Uterus (tissue), 4 donors: ENCODE results near the gene SRPRB. TPM values are rescaled to one million over a fixed set of nuclear protein-coding genes. Genes with fewer than 3 reads are reported as not detected.

Experiments
- DNase-seq, 2 donors: peaks; one replicate each; pipeline ENCODE4 v3.0.0-alpha.2; 2019 to 2020
- H3K27ac ChIP-seq, 2 donors: fragments of 200-600 bp; sonication (generic); 1 replicate in 1 of 2; 2 replicates in 1 of 2; pipeline ENCODE4 v1.5.1; 2016 to 2018
- H3K27me3 ChIP-seq, 2 donors: fragments of 200-600 bp; sonication (generic); one replicate each; pipeline ENCODE4 v1.5.1; 2018 to 2019; ENCODE audit warnings: control low read depth in 1 of 2
- H3K36me3 ChIP-seq, 2 donors: fragments of 200-600 bp; sonication (generic); one replicate each; pipeline ENCODE4 v1.5.1; 2019; ENCODE audit warnings: control low read depth in 1 of 2
- H3K4me1 ChIP-seq, 2 donors: fragments of 200-600 bp; sonication (generic); one replicate each; pipeline ENCODE4 v1.5.1; 2018 to 2019; ENCODE audit warnings: control low read depth in 1 of 2
- H3K4me3 ChIP-seq, 2 donors: fragments of 200-600 bp; sonication (generic); 1 replicate in 1 of 2; 2 replicates in 1 of 2; pipeline ENCODE4 v1.5.1; 2018 to 2019; ENCODE audit warnings: mild to moderate bottlenecking in 1 of 2
- H3K9me3 ChIP-seq, 2 donors: fragments of 200-600 bp; sonication (generic); one replicate each; pipeline ENCODE4 v1.5.1; 2019; ENCODE audit warnings: control low read depth in 1 of 2
- POLR2A ChIP-seq, 2 donors: fragments of 450-650 bp; IDR thresholded peaks; one replicate each; pipeline ENCODE4 v1.6.1; 2016; ENCODE audit warnings: antibody characterized with exemption in 2 of 2, mild to moderate bottlenecking in 1 of 2, moderate library complexity in 1 of 2
- intact Hi-C: fragments of 100-400 bp; cut with DNase I; formaldehyde crosslinking; loops from one replicate; pipeline ENCODE4 v1.15.1; 2023; ENCODE audit warnings: low total_unique reads
- total RNA-seq, 4 donors: library from RNA; depleted of rRNA in 3 of 4; stranded (reverse); fragments of >200 nt in 3 of 4; gene quantifications; one replicate each; pipeline versions ENCODE4 v1.1.0 to v1.2.4, GENCODE V29; 2014 to 2023
- TF ChIP-seq, protein P1 (sequence below), 4 experiments: fragments of 200-600 bp in 2 of 4; fragments of 450-650 bp in 2 of 4; sonication (generic) in 2 of 4; IDR thresholded peaks; one replicate each; pipeline ENCODE4 v1.5.1; 2016 to 2019; ENCODE audit warnings: antibody characterized with exemption in 4 of 4, mild to moderate bottlenecking in 2 of 4, moderate library complexity in 1 of 4
- donor health status: DM: yes; HTN: yes; CAD: no.

SRPRB gene
- total RNA-seq, 4 donors from 2014 or later, result 12.0 to 66.2 (median 28.9) TPM

DNA sequence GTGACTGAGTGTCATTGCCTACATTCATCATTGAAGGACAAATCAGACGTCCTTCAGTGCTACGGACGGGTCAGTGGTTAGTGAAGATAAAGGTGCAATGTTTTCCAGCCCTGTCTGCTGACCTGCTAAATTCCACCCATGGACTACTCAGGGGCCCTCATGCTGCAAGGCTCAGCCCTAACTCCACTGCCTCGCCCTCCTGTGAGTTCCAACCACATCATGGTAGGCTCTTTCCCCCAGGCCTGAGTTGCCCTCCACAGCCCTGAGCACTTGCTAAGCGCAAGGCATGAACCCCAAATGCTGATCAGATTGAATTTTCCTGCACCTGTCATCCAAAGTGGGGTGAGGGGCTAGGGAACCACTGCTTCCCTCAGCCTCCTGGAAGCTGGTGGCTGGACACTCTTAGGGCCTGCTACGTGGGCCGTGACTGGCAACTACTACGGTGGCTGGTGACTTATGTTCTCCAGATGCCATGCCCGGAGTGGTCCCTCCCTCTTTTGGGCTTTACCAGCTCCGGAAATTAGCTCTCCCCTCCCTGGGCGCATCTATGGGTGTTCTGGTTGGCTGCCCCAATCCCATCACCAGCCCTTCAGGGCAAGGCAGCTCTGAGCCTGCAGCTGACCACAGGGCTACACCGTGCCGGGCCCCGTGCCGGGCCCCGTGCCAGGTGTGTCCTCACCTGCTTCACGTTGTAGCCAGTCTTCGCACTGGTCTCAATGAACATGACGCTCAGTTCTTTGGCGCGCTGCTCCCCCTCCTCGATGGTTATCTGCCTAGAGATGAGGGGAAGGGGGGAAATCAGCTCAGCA lies 32.1 kb downstream of the SRPRB start:
- Histone ChIP-seq H3K27ac (no peak overlapping the region), H3K27me3 (no peaks in the 10 kb centered on the region), H3K36me3 (no peaks in the 10 kb centered on the region), H3K9me3 (no peaks in the 10 kb centered on the region), H3K4me3 (no peak overlapping the region), H3K4me1 (no peaks in the 10 kb centered on the region)
- intact Hi-C loops, result no loop called here
- no peak for DNase-seq
- TF ChIP-seq, protein P1, sequence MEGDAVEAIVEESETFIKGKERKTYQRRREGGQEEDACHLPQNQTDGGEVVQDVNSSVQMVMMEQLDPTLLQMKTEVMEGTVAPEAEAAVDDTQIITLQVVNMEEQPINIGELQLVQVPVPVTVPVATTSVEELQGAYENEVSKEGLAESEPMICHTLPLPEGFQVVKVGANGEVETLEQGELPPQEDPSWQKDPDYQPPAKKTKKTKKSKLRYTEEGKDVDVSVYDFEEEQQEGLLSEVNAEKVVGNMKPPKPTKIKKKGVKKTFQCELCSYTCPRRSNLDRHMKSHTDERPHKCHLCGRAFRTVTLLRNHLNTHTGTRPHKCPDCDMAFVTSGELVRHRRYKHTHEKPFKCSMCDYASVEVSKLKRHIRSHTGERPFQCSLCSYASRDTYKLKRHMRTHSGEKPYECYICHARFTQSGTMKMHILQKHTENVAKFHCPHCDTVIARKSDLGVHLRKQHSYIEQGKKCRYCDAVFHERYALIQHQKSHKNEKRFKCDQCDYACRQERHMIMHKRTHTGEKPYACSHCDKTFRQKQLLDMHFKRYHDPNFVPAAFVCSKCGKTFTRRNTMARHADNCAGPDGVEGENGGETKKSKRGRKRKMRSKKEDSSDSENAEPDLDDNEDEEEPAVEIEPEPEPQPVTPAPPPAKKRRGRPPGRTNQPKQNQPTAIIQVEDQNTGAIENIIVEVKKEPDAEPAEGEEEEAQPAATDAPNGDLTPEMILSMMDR (IDR thresholded peaks at IDR 0.05), result no peak
- TF ChIP-seq POLR2A (IDR thresholded peaks at IDR 0.05), result no peak

GRCh38 chr3:133838296-133838789 lies 32.7 kb downstream of the SRPRB start:
- Histone ChIP-seq H3K4me1 (no peaks in the 10 kb centered on the region), H3K4me3 (no peak overlapping the region), H3K27me3 (no peaks in the 10 kb centered on the region), H3K9me3 (no peaks in the 10 kb centered on the region), H3K27ac (no peak overlapping the region), H3K36me3 (no peaks in the 10 kb centered on the region)
- no peak for TF ChIP-seq POLR2A (IDR thresholded peaks at IDR 0.05)
- TF ChIP-seq, protein P1 (IDR thresholded peaks at IDR 0.05), result no peak
- DNase-seq, result no peak
- intact Hi-C loops, result no loop called here

- Histone ChIP-seq H3K27me3 (no peaks in the 10 kb centered on the region), H3K9me3 (no peaks in the 10 kb centered on the region), H3K27ac (no peak overlapping the region), H3K36me3 (no peaks in the 10 kb centered on the region), H3K4me3 (no peak overlapping the region), H3K4me1 (no peaks in the 10 kb centered on the region)
- DNase-seq, result no peak
- intact Hi-C loops, result no loop called here
- no peak for TF ChIP-seq POLR2A (IDR thresholded peaks at IDR 0.05)
- TF ChIP-seq, protein P1 (IDR thresholded peaks at IDR 0.05), result no peak
Observed at GRCh38 chr3:133838916-133839800, 33.5 kb downstream of the SRPRB start.

DNA sequence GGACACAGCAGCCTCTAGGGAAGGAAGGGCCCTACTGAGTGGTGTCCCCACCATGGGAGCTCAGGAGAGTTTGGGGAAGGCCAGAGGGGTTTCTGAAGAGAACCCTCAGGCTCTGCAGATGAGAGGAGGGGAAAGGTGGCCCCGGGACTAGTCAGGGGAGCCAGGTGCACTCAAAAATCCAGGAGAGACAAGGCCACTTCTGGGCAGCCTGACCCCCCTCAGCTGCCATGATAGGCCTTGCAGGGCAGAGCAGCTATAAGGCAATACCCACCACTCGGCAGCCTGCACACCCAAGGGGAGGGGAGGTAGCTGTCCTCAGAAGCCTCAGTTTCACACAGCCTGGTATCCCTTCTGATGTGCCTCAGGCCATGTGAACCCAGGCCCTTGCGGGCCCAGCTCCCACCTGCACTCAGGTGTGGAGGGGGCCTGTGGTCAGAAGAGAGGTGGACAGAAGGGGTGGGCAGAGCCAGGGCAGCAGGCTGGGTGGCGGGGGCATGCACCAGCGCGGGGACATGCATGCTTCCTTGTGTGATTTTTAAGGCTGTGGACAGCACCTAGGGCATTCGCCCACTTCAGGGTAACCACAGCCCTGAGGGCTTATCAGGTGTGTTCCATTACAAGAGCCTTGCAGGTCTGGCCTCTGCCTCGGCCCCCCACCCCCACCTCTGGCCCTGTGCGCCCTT lies 34.6 kb downstream of the SRPRB start:
- TF ChIP-seq, protein P1 (IDR thresholded peaks at IDR 0.05), result no peak
- TF ChIP-seq POLR2A (IDR thresholded peaks at IDR 0.05), result no peak
- intact Hi-C loops, result no loop called here
- Histone ChIP-seq H3K27ac (no peak overlapping the region), H3K9me3 (no peaks in the 10 kb centered on the region), H3K4me3 (no peak overlapping the region), H3K36me3 (no peaks in the 10 kb centered on the region), H3K4me1 (no peaks in the 10 kb centered on the region), H3K27me3 (no peaks in the 10 kb centered on the region)
- no peak for DNase-seq
